Endothelial cell (in vitro differentiated cells): ENCODE results near the gene NUDT9. TPM values are rescaled to one million over a fixed set of nuclear protein-coding genes. Genes with fewer than 3 reads are reported as not detected.
"Not testable (repeated sequence)": the region's sequence is repeated elsewhere in the genome, so short reads cannot be mapped to it uniquely, and the experiment has no call there.

ENCODE experiments used
- DNase-seq: peaks from one replicate; pipeline ENCODE4 v3.0.0; 2021; ENCODE audit warnings: low spot score
- H3K27ac Mint-ChIP-seq: one replicate; pipeline ENCODE4 v1.8.0; 2021; ENCODE audit warnings: mixed read lengths, inconsistent platforms; ENCODE audit not compliant: unreplicated experiment
- H3K27me3 Mint-ChIP-seq: one replicate; pipeline ENCODE4 v1.8.0; 2021; ENCODE audit warnings: mild to moderate bottlenecking, moderate library complexity, mixed read lengths, inconsistent platforms; ENCODE audit not compliant: unreplicated experiment
- H3K36me3 Mint-ChIP-seq: one replicate; pipeline ENCODE4 v1.8.0; 2021; ENCODE audit warnings: mild to moderate bottlenecking, low read depth, mixed read lengths, inconsistent platforms; ENCODE audit not compliant: unreplicated experiment
- H3K4me1 Mint-ChIP-seq: one replicate; pipeline ENCODE4 v1.8.0; 2021; ENCODE audit warnings: mild to moderate bottlenecking, mixed read lengths, inconsistent platforms; ENCODE audit not compliant: unreplicated experiment
- H3K4me3 Mint-ChIP-seq: one replicate; pipeline ENCODE4 v1.8.0; 2021; ENCODE audit warnings: mild to moderate bottlenecking, mixed read lengths, inconsistent platforms; ENCODE audit not compliant: unreplicated experiment
- H3K9me3 Mint-ChIP-seq: one replicate; pipeline ENCODE4 v1.8.0; 2021; ENCODE audit warnings: mixed read lengths, inconsistent platforms; ENCODE audit not compliant: unreplicated experiment
- total RNA-seq: library from RNA; stranded (reverse); fragmentation: NEBNext Ultra II Directional; extraction: Animal tissue kit (Norgen Biotek cat#: 25700); gene quantifications from one replicate; pipeline ENCODE4 v1.2.1, GENCODE V29; 2021; ENCODE audit not compliant: unreplicated experiment
- TF ChIP-seq, protein P1 (sequence below): fragments of 200-600 bp; sonication (generic); IDR thresholded peaks from one replicate; pipeline ENCODE4 v1.5.0; 2021; ENCODE audit warnings: antibody characterized with exemption; ENCODE audit not compliant: unreplicated experiment

NUDT9 gene
- total RNA-seq, 1 donor from 2014 or later, result 16.6 TPM

DNA sequence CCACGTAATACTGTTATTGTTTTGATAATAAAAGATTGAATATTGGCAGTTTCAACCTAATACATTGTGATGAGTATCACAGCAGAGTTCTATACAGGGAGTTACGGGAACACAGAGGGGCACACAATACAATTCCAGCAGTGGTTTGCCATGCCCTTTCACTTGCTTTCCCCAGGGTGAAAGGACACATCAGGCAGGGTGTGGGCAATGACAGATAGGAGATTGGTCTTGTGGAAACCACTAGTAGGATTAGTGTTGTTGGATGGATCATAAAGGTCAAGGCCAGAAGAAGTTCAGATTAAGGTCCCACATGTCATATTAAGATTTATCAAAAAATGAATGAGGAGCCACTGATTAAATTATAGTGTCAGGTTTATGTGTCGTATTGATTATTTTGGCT is 39.4 kb upstream of the NUDT9 start:
- H3K27ac Mint-ChIP-seq, result no peak overlapping the region
- H3K27me3 Mint-ChIP-seq, result peaks cover 3% of the 10 kb centered on the region
- no peak overlapping the region for H3K4me3 Mint-ChIP-seq
- TF ChIP-seq, protein P1, sequence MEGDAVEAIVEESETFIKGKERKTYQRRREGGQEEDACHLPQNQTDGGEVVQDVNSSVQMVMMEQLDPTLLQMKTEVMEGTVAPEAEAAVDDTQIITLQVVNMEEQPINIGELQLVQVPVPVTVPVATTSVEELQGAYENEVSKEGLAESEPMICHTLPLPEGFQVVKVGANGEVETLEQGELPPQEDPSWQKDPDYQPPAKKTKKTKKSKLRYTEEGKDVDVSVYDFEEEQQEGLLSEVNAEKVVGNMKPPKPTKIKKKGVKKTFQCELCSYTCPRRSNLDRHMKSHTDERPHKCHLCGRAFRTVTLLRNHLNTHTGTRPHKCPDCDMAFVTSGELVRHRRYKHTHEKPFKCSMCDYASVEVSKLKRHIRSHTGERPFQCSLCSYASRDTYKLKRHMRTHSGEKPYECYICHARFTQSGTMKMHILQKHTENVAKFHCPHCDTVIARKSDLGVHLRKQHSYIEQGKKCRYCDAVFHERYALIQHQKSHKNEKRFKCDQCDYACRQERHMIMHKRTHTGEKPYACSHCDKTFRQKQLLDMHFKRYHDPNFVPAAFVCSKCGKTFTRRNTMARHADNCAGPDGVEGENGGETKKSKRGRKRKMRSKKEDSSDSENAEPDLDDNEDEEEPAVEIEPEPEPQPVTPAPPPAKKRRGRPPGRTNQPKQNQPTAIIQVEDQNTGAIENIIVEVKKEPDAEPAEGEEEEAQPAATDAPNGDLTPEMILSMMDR, result no peak
- no peaks in the 10 kb centered on the region for H3K4me1 Mint-ChIP-seq
- H3K36me3 Mint-ChIP-seq, result peaks cover 12% of the 10 kb centered on the region
- no peak for DNase-seq
- no peaks in the 10 kb centered on the region for H3K9me3 Mint-ChIP-seq

DNA sequence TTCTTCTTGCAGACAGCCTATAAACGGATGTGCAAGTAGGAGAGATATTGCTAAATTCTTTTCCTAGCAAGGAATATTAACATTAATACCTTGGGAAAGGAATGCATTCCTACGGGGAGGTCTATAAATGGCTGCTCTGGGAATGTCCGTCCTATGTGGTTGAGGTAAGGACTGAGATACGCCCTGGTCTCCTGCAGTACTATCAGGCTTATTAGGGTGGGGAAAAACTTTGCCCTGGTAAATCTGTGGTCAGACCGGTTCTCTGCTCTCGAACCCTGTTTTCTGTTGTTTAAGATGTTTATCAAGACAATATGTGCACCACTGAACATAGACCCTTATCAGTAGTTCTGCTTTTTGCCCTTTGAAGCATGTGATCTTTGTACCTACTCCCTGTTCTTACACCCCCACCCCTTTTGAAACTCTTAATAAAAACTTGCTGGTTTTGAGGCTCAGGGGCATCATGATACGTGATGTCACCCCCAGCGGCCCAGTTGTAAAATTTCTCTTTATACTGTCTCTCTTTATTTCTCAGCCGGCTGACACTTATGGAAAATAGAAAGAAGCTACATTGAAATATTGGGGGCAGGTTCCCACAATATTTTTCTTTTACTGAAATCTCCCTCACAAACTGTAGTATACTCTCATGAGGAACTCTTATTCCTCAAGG is 37.8 kb upstream of the NUDT9 start:
- not testable (repeated sequence) for H3K4me1 Mint-ChIP-seq, DNase-seq, H3K4me3 Mint-ChIP-seq, H3K9me3 Mint-ChIP-seq, H3K27ac Mint-ChIP-seq, H3K27me3 Mint-ChIP-seq
- peaks cover 12% of the 10 kb centered on the region for H3K36me3 Mint-ChIP-seq

DNA sequence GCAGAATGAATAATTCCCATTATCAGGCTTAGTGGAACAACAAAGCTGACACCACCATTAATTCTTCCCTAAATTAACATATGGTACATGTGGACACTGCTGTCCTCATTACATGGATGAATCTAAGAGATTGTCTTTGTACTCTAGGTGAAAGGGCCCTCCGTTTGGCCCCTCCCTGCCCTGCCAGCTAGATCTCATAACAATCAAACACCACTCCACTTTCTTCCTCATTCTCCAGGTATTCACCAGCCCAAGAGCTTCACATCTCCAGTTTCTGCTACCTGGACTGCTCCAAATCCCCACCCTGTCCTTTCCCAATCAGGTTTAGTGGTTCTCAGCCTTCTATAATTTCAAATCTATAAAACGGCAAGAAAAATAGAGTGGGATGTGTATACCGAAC is 35.1 kb upstream of the NUDT9 start:
- H3K4me1 Mint-ChIP-seq, result peaks cover 19% of the 10 kb centered on the region
- TF ChIP-seq, protein P1, result no peak
- H3K9me3 Mint-ChIP-seq, result no peaks in the 10 kb centered on the region
- H3K27ac Mint-ChIP-seq, result no peak overlapping the region
- DNase-seq, result no peak
- H3K4me3 Mint-ChIP-seq, result no peak overlapping the region
- peaks cover 7% of the 10 kb centered on the region for H3K27me3 Mint-ChIP-seq
- peaks cover 7% of the 10 kb centered on the region for H3K36me3 Mint-ChIP-seq

DNA sequence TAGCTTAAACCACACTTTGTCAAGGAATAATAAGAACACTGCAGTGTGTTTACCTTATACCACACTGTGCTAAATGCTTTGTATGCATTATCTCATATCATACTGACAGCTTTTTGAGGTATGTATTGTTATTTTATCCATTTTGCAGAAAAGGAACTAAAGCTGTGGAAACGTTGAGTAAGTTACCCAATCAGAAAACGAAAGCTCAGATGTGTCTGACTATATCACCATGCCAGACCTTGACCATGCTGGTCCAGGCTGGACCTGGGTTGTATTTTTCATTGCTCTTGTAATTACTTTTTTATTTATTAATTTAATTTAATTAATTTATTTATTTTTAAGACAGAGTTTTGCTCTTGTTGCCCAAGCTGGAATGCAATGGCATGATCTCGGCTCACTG is 33.5 kb upstream of the NUDT9 start:
- Mint-ChIP-seq H3K9me3 (no peaks in the 10 kb centered on the region), H3K27ac (no peak overlapping the region), H3K4me3 (no peak overlapping the region), H3K36me3 (peaks cover 7% of the 10 kb centered on the region), H3K4me1 (peaks cover 19% of the 10 kb centered on the region), H3K27me3 (peaks cover 7% of the 10 kb centered on the region)
- TF ChIP-seq, protein P1, result no peak
- DNase-seq, result no peak

DNA sequence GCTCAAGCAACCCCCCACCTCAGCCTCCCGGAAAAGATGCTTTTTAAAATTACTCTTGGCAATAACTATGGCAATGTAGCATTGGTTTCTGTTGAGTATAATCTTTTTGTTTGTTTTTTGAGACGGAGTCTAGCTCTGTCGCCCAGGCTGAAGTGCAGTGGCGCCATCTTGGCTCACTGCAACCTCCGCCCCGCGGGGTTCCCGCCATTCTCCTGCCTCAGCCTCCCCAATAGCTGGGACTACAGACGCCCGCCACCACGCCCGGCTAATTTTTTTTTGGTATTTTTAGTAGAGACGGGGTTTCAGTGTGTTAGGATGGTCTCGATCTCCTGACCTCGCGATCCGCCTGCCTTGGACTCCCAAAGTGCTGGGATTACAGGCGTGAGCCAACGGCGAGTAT is 32.3 kb upstream of the NUDT9 start:
- not testable (repeated sequence) for H3K27ac Mint-ChIP-seq, H3K27me3 Mint-ChIP-seq, DNase-seq, H3K36me3 Mint-ChIP-seq, H3K9me3 Mint-ChIP-seq
- peaks cover 19% of the 10 kb centered on the region for H3K4me1 Mint-ChIP-seq
- H3K4me3 Mint-ChIP-seq, result peak overlapping the region; percentile 95

DNA sequence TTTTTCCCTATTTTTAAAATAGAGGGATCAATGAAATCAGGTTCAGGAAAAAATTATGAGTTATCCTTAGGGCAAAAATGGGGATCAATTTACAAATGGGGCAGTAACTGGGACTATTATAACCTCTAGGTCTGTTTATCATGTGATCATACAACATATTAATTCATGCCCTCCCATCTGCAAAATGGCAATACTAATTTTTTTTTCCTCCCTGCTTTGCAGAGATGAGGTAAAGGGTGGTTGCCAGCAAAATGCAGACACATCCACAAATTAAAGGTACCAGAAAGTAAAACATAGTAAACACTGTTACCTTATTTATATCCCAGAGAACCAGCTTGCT is 31.9 kb upstream of the NUDT9 start:
- no peaks in the 10 kb centered on the region for H3K9me3 Mint-ChIP-seq
- TF ChIP-seq, protein P1, result no peak
- no peak for DNase-seq
- H3K27me3 Mint-ChIP-seq, result peaks cover 7% of the 10 kb centered on the region
- no peaks in the 10 kb centered on the region for H3K36me3 Mint-ChIP-seq
- H3K27ac Mint-ChIP-seq, result peak overlapping the region; percentile 95
- peak overlapping the region; percentile 95 for H3K4me3 Mint-ChIP-seq
- H3K4me1 Mint-ChIP-seq, result peaks cover 19% of the 10 kb centered on the region
